HEK293T (cell line): Measurements from ENCODE around the gene ISOC1.

Source experiments
- ARNT ChIP-seq: fragments of 450-650 bp; IDR thresholded peaks from 2 replicates; pipeline ENCODE4 v1.6.1; 2017; ENCODE audit warnings: mild to moderate bottlenecking
- BHLHE40 ChIP-seq: fragments of 450-650 bp; IDR thresholded peaks from 2 replicates; pipeline ENCODE4 v1.6.1; 2016; ENCODE audit warnings: mild to moderate bottlenecking, moderate library complexity, borderline replicate concordance
- CTBP1 ChIP-seq: fragments of 450-650 bp; IDR thresholded peaks from 2 replicates; pipeline ENCODE4 v1.6.1; 2016; ENCODE audit warnings: borderline replicate concordance
- ELF4 ChIP-seq: fragments of 450-650 bp; IDR thresholded peaks from 2 replicates; pipeline ENCODE4 v1.6.1; 2017; ENCODE audit warnings: antibody characterized with exemption
- FOXA1 ChIP-seq: fragments of 450-650 bp; IDR thresholded peaks from 2 replicates; pipeline ENCODE4 v1.6.1; 2016; ENCODE audit warnings: mild to moderate bottlenecking
- FOXK2 ChIP-seq: fragments of 450-650 bp; IDR thresholded peaks from 2 replicates; pipeline ENCODE4 v1.6.1; 2016; ENCODE audit warnings: mild to moderate bottlenecking
- FOXM1 ChIP-seq: fragments of 450-650 bp; IDR thresholded peaks from 2 replicates; pipeline ENCODE4 v1.6.1; 2017; ENCODE audit warnings: mild to moderate bottlenecking, borderline replicate concordance
- HDGF ChIP-seq: fragments of 450-650 bp; IDR thresholded peaks from 2 replicates; pipeline ENCODE4 v1.6.1; 2017; ENCODE audit warnings: antibody characterized with exemption, borderline replicate concordance
- L3MBTL2 ChIP-seq: fragments of 450-650 bp; conservative IDR thresholded peaks from 2 replicates; pipeline ENCODE4 v1.6.1; 2016; ENCODE audit warnings: mild to moderate bottlenecking
- NFRKB ChIP-seq: fragments of 450-650 bp; IDR thresholded peaks from 2 replicates; pipeline ENCODE4 v1.6.1; 2016; ENCODE audit warnings: mild to moderate bottlenecking, moderate library complexity
- PKNOX1 ChIP-seq: fragments of 450-650 bp; IDR thresholded peaks from 2 replicates; pipeline ENCODE4 v1.6.1; 2016
- SP1 ChIP-seq: fragments of 450-650 bp; IDR thresholded peaks from 2 replicates; pipeline ENCODE4 v1.6.1; 2017
- SUZ12 ChIP-seq: fragments of 450-650 bp; IDR thresholded peaks from 2 replicates; pipeline ENCODE4 v1.6.1; 2016; ENCODE audit warnings: mild to moderate bottlenecking

DNA sequence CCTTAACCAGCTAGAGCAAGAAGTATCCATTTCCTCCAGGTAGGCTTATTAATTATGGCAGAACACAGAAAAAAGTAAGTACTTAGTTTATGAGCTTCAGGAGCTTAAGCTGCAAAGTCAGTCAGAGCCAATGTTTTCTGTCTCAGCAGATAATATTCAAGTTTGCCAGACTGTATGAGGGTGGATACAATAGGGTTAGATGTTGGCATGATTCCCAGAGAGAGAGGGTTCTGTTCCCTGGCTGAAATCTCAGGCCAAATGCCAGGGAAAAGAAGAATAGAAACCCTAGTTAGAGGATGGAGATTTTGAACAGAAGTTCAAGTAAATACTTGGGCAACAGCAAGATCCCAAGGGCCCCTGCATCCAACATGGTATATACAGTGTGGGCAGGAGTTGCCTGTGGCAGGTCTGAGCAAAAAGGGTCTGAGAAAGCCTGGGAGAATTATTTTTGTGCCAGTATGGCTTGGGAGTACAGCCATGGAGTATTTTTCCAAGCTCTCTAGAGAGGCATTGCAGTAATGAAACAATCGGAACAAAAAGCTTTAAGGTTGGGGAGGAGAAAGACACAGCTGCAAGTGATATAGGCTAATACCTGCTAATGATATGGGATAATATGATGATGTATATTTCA is 31.0 kb upstream of the ISOC1 start:
- TF ChIP-seq NFRKB, result no peak
- no peak for TF ChIP-seq PKNOX1
- TF ChIP-seq BHLHE40, result no peak
- TF ChIP-seq SP1, result no peak
- no peak for TF ChIP-seq ELF4
- no peak for TF ChIP-seq SUZ12
- TF ChIP-seq HDGF, result no peak
- TF ChIP-seq FOXA1, result no peak
- TF ChIP-seq FOXK2, result no peak
- TF ChIP-seq L3MBTL2, result no peak
- TF ChIP-seq FOXM1, result no peak
- no peak for TF ChIP-seq ARNT
- no peak for TF ChIP-seq CTBP1
